ENCODE measurements around the gene PROM1. TPM values are rescaled to one million over a fixed set of nuclear protein-coding genes. Genes with fewer than 3 reads are reported as not detected.

The PROM1 gene
- total RNA-seq, 1 experiment from 2014 or later: 17.7 TPM

GRCh38 chr4:16070203-16070602 is 13.6 kb downstream of the PROM1 start:
- Histone ChIP-seq H3K4me3 (replicated peaks in 1 of 2; ENCODE audit: low read depth in 1 of 2, low read length in 2 of 2) (no peak overlapping the region), H3K9ac (ENCODE audit: low read length) (no peak overlapping the region), H3K9me3 (ENCODE audit: control insufficient read depth in 1 of 2, insufficient read depth in 1 of 2, low read depth in 1 of 2, low read length in 2 of 2) (no peaks in the 10 kb centered on the region), H3K4me1 (ENCODE audit: control insufficient read depth in 1 of 2, insufficient read depth in 2 of 2, low read length in 2 of 2) (peaks cover 0 to 17% of the 10 kb centered on the region in 2 experiments; a peak in 2 of 4 replicates), H4K20me1 (ENCODE audit: insufficient read depth) (no peaks in the 10 kb centered on the region), H3K27ac (ENCODE audit: low read depth, low read length) (no peak overlapping the region), H3K4me2 (ENCODE audit: low read length) (no peak overlapping the region), H2AFZ (ENCODE audit: low read depth, low read length, poor library complexity, severe bottlenecking) (no peak overlapping the region), H3K9me2 (ENCODE audit: insufficient read depth) (no peaks in the 10 kb centered on the region), H3K36me3 (ENCODE audit: control insufficient read depth in 1 of 2, insufficient read depth in 2 of 2, low read length in 2 of 2) (no peaks in the 10 kb centered on the region), H3K27me3 (ENCODE audit: insufficient read depth, low read length) (no peaks in the 10 kb centered on the region), H3K79me2 (ENCODE audit: insufficient read depth, low read length) (no peaks in the 10 kb centered on the region)
- intact Hi-C loops (cut with micrococcal nuclease): no loop called here
- DNase-seq (ENCODE audit: low read depth, low spot score): no peak
- ChIA-PET POLR2A (no interaction called here), RAD21 (ENCODE audit: low non-redundant PET in 1 of 2, low total read pairs in 2 of 2, uncharacterized antibody in 2 of 2, unreplicated experiment in 2 of 2) (no interaction called here), CTCF (no interaction called here)
- BruUV-seq (replicated peaks): no TSS peak
- no peak for TF ChIP-seq TCF7L2 (IDR thresholded peaks at IDR 0.05; ENCODE audit: borderline replicate concordance, extremely low read depth, insufficient read depth, insufficient read length)
- no peak for TF ChIP-seq ATF3 (IDR thresholded peaks at IDR 0.05)
- TF ChIP-seq CBX3 (IDR thresholded peaks at IDR 0.05; ENCODE audit: low read depth): no peak
- TF ChIP-seq YY1 (IDR thresholded peaks at IDR 0.05; ENCODE audit: extremely low read depth, insufficient replicate concordance, low read depth, low read length): no peak
- TF ChIP-seq POLR2A (IDR thresholded peaks at IDR 0.05; ENCODE audit: borderline replicate concordance, extremely low read depth, insufficient read depth, insufficient read length): no peak
- TF ChIP-seq ZBTB33 (IDR thresholded peaks at IDR 0.05; ENCODE audit: extremely low read depth, insufficient replicate concordance, low read length): no peak
- no peak for ATAC-seq

- peak overlapping the region; percentile 38 for H3K4me2 ChIP-seq (ENCODE audit: low read length)
- H3K4me1 ChIP-seq (ENCODE audit: control insufficient read depth in 1 of 2, insufficient read depth in 2 of 2, low read length in 2 of 2): peaks cover 0 to 17% of the 10 kb centered on the region in 2 experiments; a peak in 2 of 4 replicates
- H3K4me3 ChIP-seq (replicated peaks in 1 of 2; ENCODE audit: low read depth in 1 of 2, low read length in 2 of 2): no peak overlapping the region
- H3K27me3 ChIP-seq (ENCODE audit: insufficient read depth, low read length): no peaks in the 10 kb centered on the region
- intact Hi-C loops (cut with micrococcal nuclease): no loop called here
- DNase-seq (ENCODE audit: low read depth, low spot score) (peak; percentile 73), ATAC-seq (peak; percentile 84)
- no peaks in the 10 kb centered on the region for H3K9me2 ChIP-seq (ENCODE audit: insufficient read depth)
- RAD21 ChIA-PET (ENCODE audit: low non-redundant PET in 1 of 2, low total read pairs in 2 of 2, uncharacterized antibody in 2 of 2, unreplicated experiment in 2 of 2): no interaction called here
- POLR2A ChIA-PET: no interaction called here
- H3K9me3 ChIP-seq (ENCODE audit: control insufficient read depth in 1 of 2, insufficient read depth in 1 of 2, low read depth in 1 of 2, low read length in 2 of 2): no peaks in the 10 kb centered on the region
- CTCF ChIA-PET: no interaction called here
- no peak overlapping the region for H3K9ac ChIP-seq (ENCODE audit: low read length)
- no peak overlapping the region for H2AFZ ChIP-seq (ENCODE audit: low read depth, low read length, poor library complexity, severe bottlenecking)
- BruUV-seq (replicated peaks): no TSS peak
- H4K20me1 ChIP-seq (ENCODE audit: insufficient read depth): no peaks in the 10 kb centered on the region
- peak overlapping the region; percentile 21; the same call in 1 of the 2 replicates for H3K27ac ChIP-seq (ENCODE audit: low read depth, low read length)
- no peaks in the 10 kb centered on the region for H3K36me3 ChIP-seq (ENCODE audit: control insufficient read depth in 1 of 2, insufficient read depth in 2 of 2, low read length in 2 of 2)
- no peaks in the 10 kb centered on the region for H3K79me2 ChIP-seq (ENCODE audit: insufficient read depth, low read length)
- TF ChIP-seq ZBTB33 (IDR thresholded peaks at IDR 0.05; ENCODE audit: extremely low read depth, insufficient replicate concordance, low read length) (no peak), CEBPB (IDR thresholded peaks at IDR 0.05; ENCODE audit: low read depth) (no peak), FOSL1 (IDR thresholded peaks at IDR 0.05; ENCODE audit: low read depth) (no peak), SRF (IDR thresholded peaks at IDR 0.05; ENCODE audit: low read depth) (no peak), JUND (IDR thresholded peaks at IDR 0.05) (no peak), TCF7L2 (IDR thresholded peaks at IDR 0.05; ENCODE audit: borderline replicate concordance, extremely low read depth, insufficient read depth, insufficient read length) (no peak), SIN3A (IDR thresholded peaks at IDR 0.05; ENCODE audit: low read depth) (no peak), CTCF (IDR thresholded peaks at IDR 0.05 in 2 of 3, conservative IDR thresholded peaks at IDR 0.05 in 1 of 3; ENCODE audit: borderline replicate concordance in 1 of 3, insufficient read depth in 1 of 3, low read depth in 2 of 3, low read length in 2 of 3) (no peak), EZH2 (IDR thresholded peaks at IDR 0.05) (no peak)
These were observed 16.3 kb downstream of the PROM1 start for GRCh38 chr4:16067515-16067914.

Measured in HCT116 (cell line).